Omental fat pad (tissue), 4 donors: ENCODE data around the gene RAB3GAP2. TPM values are rescaled to one million over a fixed set of nuclear protein-coding genes. Genes with fewer than 3 reads are reported as not detected.
"Not testable (repeated sequence)": the region's sequence is repeated elsewhere in the genome, so short reads cannot be mapped to it uniquely, and the experiment has no call there.

Experiments used
- ATAC-seq: fragments of 150-250 bp; one replicate; pipeline ENCODE4 v1.9.1; 2016; ENCODE audit warnings: mild to moderate bottlenecking, moderate library complexity; ENCODE audit not compliant: low FRiP score
- DNase-seq: peaks from one replicate; pipeline ENCODE4 v3.0.0-alpha.2; 2019; ENCODE audit warnings: low spot score
- total RNA-seq, 4 donors: library from RNA; depleted of rRNA; stranded (reverse); fragments of >200 nt; gene quantifications; one replicate each; pipeline ENCODE4 v1.1.0, GENCODE V29; 2016
- TF ChIP-seq, protein P1 (sequence below), 3 donors: fragments of 450-650 bp; IDR thresholded peaks; one replicate each; pipeline ENCODE4 v1.5.1; 2016 to 2017; ENCODE audit warnings: antibody characterized with exemption in 3 of 3, mild to moderate bottlenecking in 3 of 3, moderate library complexity in 2 of 3

The RAB3GAP2 gene
- total RNA-seq, 4 donors from 2014 or later, result 22.0 to 37.0 (median 30.4) TPM

DNA sequence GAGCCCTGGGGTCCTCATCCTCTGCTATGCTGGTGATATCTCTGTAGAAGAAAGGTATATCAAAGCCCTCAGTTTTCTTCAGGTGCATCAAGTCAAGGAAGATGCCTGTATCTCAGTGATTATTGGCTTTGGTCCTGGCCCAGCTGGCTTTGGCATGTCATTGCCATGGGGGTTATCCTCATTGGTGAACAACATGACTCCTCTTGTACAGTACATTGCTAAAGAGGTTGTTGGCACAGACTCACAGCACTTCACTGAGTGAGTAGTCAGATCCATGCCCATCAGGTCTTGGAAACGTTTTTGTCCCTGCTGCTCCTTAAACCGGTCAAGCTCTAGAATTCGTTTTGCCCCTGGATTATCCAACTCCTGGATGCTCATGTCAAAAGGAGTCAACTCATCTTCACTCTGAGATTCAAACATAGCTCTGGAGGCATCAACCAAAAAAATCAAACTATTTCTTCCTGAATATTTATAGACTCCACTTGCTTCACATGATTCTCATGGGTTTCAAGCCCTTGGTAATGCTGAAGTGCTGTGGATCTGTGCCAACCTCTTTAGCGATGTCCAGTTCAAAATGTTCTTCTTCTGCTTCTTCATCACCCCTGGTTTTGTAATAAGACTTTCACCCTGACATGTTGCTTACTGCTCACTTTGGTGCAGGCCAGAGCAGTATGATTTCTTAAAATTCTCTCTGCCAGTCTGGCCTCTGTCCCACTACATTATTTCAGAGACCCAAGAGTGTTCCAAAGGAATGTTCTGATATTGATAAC lies 43.0 kb upstream of the RAB3GAP2 start:
- TF ChIP-seq, protein P1, sequence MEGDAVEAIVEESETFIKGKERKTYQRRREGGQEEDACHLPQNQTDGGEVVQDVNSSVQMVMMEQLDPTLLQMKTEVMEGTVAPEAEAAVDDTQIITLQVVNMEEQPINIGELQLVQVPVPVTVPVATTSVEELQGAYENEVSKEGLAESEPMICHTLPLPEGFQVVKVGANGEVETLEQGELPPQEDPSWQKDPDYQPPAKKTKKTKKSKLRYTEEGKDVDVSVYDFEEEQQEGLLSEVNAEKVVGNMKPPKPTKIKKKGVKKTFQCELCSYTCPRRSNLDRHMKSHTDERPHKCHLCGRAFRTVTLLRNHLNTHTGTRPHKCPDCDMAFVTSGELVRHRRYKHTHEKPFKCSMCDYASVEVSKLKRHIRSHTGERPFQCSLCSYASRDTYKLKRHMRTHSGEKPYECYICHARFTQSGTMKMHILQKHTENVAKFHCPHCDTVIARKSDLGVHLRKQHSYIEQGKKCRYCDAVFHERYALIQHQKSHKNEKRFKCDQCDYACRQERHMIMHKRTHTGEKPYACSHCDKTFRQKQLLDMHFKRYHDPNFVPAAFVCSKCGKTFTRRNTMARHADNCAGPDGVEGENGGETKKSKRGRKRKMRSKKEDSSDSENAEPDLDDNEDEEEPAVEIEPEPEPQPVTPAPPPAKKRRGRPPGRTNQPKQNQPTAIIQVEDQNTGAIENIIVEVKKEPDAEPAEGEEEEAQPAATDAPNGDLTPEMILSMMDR (IDR thresholded peaks at IDR 0.05), result no peak
- no peak for ATAC-seq
- DNase-seq, result no peak

DNA sequence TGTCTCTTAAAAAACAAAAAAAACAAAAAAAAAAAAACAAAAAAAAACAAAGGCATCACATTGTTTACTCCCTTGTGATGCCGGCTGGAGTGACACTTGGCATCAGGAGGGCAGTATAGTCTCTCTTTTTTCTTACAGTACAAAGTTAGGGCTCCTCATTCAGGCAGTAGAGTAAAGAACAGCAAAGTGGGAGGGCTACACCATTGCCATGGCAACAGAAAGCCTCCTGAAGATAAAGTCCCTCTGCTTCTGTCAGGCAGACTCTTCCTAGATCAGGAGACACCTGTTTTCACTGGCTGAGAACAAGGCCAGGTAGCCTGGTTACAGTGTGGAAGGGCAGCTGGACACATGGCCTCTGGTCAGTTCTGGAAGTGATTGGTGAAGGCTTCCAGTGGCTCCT lies 41.3 kb upstream of the RAB3GAP2 start:
- DNase-seq (no peak), ATAC-seq (no peak)

DNA sequence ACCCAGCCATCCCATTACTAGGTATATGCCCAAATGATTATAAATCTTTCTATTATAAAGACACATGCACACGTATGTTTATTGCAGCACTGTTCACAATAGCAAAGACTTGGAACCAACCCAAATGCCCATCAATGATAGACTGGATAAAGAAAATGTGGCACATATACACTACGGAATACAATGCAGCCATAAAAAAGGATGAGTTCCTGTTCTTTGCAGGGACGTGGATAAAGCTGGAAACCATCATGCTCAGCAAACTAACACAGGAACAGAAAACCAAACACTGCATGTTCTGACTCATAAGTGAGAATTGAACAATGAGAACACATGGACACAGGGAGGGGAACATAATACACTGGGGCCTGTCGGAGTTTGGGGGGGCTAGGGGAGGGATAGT lies 37.9 kb upstream of the RAB3GAP2 start:
- DNase-seq, ATAC-seq: not testable (repeated sequence)

More for the DNA sequence above, 41.3 kb upstream of the RAB3GAP2 start:
- TF ChIP-seq, protein P1 (IDR thresholded peaks at IDR 0.05), result no peak

DNA sequence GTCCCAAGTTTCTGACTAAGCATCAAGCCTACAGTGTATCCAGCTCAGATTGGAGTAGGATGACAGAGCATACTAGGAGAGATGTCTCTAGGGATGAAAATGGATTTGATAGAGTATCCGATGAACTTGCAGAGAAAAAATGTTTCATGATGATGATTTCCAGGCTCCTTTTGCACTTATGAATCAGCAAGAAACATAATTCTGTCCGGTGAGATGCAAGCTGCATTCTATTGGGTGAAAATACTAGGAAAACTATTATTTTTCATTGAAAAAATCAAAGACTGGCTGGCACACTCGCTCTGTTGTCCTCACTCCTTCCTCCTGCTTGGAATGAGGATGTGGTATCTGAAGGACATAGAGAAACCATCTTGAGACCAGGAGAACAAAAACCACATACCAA lies 35.4 kb upstream of the RAB3GAP2 start:
- no peak for DNase-seq
- TF ChIP-seq, protein P1 (IDR thresholded peaks at IDR 0.05), result no peak
- ATAC-seq, result no peak

DNA sequence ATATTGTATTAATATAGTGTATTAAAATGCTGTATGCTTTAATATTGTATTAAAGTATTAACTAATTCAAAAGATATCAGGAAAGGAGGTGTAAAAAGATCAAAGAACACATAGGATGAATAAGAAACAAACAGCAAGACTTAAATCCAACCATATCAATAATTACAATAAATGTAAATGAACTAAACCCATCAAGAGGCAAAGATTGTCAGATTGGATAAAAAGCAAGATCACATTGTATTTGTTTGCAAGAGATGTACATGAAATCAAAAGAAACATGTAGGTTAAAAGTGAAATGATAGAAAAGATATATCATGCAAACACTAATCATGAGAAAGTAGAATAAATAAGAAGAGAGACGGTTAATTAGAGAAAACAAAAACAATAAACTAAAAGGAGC lies 34.1 kb upstream of the RAB3GAP2 start:
- ATAC-seq, result no peak
- no peak for DNase-seq
- TF ChIP-seq, protein P1 (IDR thresholded peaks at IDR 0.05), result no peak

DNA sequence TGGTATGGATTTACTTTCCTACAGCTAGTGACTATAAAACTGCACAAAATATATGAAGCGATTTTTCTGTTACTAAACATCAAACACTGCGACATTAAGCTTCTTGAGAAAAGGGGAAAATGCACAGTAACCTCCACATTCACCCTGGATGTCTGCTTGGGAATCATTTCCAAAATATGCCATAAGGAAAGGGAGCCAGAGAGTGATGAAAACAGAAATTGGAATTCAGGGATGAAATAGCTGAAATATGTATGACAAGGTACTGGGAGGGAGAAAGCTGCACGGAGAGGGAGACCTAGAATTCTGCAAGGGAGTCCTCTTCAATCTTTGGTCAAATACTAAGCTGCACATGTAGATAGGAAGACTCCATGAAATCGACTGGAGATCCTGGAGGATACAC lies 31.6 kb upstream of the RAB3GAP2 start:
- TF ChIP-seq, protein P1 (IDR thresholded peaks at IDR 0.05), result no peak
- ATAC-seq, result no peak
- no peak for DNase-seq

DNA sequence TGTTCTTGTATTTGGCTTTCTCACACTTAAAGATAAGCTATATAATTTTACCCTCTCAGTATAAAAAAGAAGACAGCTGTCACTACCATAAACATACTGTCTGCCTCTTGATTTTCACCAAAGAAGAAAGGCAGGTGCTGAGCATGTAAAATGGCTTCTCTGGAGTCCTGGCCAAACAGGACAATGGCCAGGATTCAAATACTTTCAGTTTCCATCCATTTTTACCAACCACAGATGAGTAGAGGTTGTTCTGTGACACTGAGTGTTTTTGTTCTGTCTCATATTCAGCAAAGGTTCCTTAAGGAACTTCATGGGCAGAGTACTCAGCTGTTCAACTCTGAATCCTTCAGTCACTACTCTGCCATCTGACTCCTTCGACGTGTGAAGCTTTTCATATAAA lies 29.4 kb upstream of the RAB3GAP2 start:
- TF ChIP-seq, protein P1 (IDR thresholded peaks at IDR 0.05), result no peak
- ATAC-seq, result no peak
- DNase-seq, result no peak
